Cerebellar cortex (tissue), 1 donor: ENCODE data around the gene NOG.

Source experiments
- DNase-seq: peaks from one replicate; pipeline ENCODE4 v3.0.0-alpha.2; 2015; ENCODE audit warnings: low spot score

The NOG gene

DNA sequence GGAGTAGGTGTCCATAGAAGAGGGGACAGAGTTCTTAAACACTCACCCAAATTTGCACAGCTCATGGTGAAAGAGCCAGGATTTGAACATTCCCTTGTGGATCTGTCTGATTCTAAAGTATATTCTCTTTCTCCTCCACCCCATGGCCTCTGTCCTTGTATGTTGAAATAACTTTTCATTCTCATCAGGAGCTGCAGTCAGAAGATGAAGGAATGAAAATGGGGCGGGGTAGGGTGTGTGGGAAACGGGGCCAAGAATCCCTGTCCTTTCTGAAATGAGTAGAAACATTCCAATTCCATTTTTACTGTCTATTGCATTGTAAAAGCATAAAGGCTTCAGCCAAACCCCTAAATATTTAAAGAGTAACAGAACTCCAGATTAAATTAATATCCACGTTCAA lies 42.8 kb downstream of the NOG start:
- DNase-seq, result no peak

DNA sequence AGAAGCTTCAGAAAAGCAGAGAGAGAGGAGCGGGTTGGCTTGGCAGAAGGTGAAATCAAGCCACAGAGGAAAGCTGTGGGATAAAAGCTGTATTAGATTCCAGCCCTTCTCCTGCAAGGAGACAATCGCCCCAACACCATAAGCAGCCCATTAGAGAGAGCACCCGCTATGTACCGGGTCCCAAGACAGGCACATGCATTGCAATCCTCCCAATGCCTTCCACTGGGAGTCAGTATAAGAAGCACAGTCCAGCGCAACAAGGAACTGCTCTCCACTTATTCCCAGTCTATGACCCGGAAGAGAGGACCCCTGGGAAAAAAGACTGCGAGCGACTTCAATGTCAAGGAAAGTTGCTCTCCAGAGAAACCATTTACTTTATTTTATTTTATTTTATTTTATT lies 43.8 kb downstream of the NOG start:
- DNase-seq, result no peak

DNA sequence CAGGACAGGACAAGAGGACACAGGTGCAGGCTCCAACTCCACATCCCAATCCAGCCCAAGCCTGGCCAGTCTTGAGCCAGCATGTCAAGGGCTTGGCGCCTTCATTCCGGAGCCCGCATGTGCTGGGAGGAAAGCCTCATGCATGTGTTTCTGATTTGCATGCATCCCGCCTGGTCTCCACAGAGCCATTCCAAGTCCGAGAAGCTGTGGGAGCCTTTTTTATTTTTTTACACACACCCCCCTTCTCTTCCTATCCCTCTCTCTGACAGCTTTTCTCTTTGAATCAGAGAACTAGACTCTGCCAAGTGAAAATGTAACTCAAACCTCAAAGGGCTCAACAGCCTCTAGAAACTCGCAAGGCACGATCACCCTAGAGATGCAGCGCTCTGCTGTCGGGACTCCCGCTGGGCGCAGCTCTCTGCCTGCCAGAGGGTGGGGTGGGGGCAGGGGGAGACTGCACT lies 45.1 kb downstream of the NOG start:
- peak; percentile 3 for DNase-seq

DNA sequence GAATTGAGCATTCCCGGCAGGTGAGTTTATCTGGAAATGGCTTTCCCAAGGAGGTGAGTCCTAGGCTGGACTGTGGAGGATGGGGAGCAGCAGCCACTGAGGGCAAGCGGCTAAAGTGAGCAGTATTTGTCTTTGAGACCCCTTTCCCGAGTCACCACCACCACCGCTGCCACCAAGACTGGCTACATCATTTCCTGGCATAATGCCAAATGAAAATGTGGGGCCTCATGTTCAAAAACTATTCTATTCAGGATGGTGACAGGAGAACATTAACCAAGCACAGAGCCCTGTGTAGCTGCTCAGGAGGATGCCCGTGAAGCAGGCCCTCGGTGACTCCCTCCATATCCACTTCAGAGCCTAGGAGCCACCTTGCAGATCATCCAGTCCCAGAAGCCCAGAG lies 46.0 kb downstream of the NOG start:
- no peak for DNase-seq

DNA sequence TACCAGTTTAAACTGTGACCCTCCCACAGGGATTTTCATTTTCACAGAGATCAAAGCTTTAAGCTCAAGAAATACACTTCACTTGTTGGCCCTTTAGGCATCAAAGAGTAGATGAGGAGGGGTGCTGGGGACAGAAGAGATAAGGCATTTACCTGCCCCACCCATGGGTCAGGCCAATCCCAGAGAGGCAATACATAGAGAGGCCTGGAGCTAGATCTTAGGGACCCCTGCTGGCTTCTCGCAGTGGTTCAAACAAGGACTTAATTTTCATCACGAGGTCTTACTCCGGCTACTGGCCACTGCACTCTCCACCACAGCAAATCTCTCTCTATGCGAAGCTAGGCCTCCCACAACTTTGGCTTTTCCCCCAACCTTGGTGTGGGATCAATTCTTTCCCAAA lies 46.6 kb downstream of the NOG start:
- no peak for DNase-seq

DNA sequence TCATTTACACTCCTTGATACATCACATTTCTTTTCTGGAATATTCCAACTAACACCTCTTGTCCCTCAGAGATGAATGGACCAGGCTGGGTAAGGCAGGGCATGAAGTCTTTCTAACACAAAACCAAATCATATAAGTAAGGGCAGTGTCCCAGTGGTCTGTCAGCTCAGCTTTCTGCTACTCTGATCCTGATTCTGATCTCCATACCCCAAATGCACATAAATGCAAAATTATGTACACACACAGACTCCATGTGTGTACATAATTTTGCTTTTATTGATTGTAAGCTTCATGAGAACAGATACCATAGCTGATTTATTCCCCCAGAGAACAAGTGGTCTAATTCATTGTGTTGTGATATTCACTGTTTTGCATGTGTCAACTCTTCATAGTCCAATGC lies 47.9 kb downstream of the NOG start:
- no peak for DNase-seq

DNA sequence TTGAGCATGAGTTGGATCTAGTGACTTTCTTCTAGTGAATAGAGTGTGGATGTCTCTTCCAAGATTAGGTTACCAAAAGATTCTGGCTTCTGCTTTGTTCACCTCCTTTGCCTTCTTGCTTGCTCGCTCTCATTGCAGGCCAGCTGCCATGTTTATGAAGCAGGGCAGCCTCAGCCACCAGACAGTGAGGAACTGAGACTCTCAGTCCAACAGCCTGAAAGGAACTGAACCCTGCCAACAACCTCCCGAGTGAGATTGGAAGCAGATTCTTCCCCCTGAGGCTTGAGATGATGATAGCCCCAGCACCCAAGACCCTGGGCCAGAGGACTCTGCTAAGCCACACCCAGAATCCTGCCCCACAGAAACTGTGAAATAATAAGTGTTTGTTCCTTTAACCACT lies 48.4 kb downstream of the NOG start:
- DNase-seq, result no peak

DNA sequence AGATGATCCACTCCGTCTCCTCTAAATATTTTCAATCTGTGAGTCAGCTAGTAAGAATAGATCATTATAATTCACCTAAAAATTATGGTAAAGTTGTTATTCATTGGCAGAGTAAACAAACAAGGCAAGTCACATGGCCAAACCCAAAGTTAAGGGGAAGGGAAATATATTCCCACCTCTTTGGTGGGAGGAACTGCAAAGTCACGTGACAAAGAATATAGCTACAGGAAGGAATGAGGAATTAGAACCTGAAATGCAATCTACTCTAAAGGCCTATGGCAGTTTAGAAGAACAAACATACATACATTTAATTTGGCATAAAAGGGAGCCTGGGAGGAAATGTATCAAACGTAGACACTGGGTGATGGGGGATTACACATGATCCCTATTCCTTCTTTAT lies 48.9 kb downstream of the NOG start:
- DNase-seq, result no peak
